ENCODE results near the gene EOLA2. TPM values are rescaled to one million over a fixed set of nuclear protein-coding genes. Genes with fewer than 3 reads are reported as not detected.
A peak's percentile ranks its signal among the peaks of the same experiment; 100 is the strongest.

Gene EOLA2
- polyA plus RNA-seq, result 10 to 100 TPM; 13.9 to 23.1 TPM

- no peaks in the 10 kb centered on the region for H3K36me3 ChIP-seq (ENCODE audit: control insufficient read depth in 2 of 2, insufficient read depth in 2 of 2, low read length in 1 of 2)
- WGBS, 2 donors, result 2 to 44% methylated on average over 39 of the region's 39 CpGs
- no peaks in the 10 kb centered on the region for H3K27me3 ChIP-seq (ENCODE audit: control insufficient read depth in 1 of 2, insufficient read depth in 2 of 2, low read length in 2 of 2)
- H3K4me1 ChIP-seq (ENCODE audit: control insufficient read depth in 2 of 2, insufficient read depth in 2 of 2, low read length in 1 of 2), result peaks cover 0 to 3% of the 10 kb centered on the region in 2 donors
- H3K9me3 ChIP-seq (ENCODE audit: control insufficient read depth in 2 of 2, insufficient read depth in 1 of 2, low read depth in 1 of 2, low read length in 1 of 2), result peaks cover 0 to 4% of the 10 kb centered on the region in 2 donors
- H3K4me3 ChIP-seq (ENCODE audit: low read depth in 1 of 2, low read length in 2 of 2), result peak within 1 kb of the TSS; percentile 55 to 77
- peak within 1 kb of the TSS; percentile 98 to 99 for H3K27ac ChIP-seq (ENCODE audit: low read depth in 2 of 2, low read length in 1 of 2)
These were observed at the start of gene EOLA2 for GRCh38 chrX:149938427-149938880. Gene EOLA2, minus strand, starts transcription at chrX:149938491. Its CDS starts 4,617 bp downstream, at chrX:149933874.

DNA sequence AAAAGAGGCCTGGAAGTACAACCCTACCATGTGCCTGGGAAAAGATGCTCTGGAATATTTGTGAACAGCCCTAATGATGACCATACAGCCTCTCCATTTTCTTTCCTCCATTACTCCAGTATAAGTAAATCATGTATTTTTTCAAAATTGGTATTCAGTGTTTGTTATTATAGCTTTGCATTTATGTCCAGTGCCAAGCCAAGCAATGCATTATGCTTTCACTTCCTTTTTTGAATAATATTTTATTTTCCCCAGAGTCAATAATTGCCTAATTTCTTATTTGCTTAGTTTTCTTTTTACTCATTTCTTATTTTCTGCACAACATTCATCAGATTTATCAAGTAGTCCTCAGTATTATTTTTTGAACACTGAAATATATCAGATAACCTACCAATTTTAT is 49.3 kb upstream of the EOLA2 start:
- Histone ChIP-seq H3K27me3 (ENCODE audit: control insufficient read depth in 1 of 2, insufficient read depth in 2 of 2, low read length in 2 of 2) (no peaks in the 10 kb centered on the region), H3K27ac (ENCODE audit: low read depth in 2 of 2, low read length in 1 of 2) (no peak overlapping the region), H3K36me3 (ENCODE audit: control insufficient read depth in 2 of 2, insufficient read depth in 2 of 2, low read length in 1 of 2) (no peaks in the 10 kb centered on the region), H3K4me1 (ENCODE audit: control insufficient read depth in 2 of 2, insufficient read depth in 2 of 2, low read length in 1 of 2) (no peaks in the 10 kb centered on the region), H3K9me3 (ENCODE audit: control insufficient read depth in 2 of 2, insufficient read depth in 1 of 2, low read depth in 1 of 2, low read length in 1 of 2) (no peaks in the 10 kb centered on the region), H3K4me3 (ENCODE audit: low read depth in 1 of 2, low read length in 2 of 2) (no peak overlapping the region)

- Histone ChIP-seq H3K27me3 (ENCODE audit: control insufficient read depth in 1 of 2, insufficient read depth in 2 of 2, low read length in 2 of 2) (no peaks in the 10 kb centered on the region), H3K36me3 (ENCODE audit: control insufficient read depth in 2 of 2, insufficient read depth in 2 of 2, low read length in 1 of 2) (no peaks in the 10 kb centered on the region), H3K9me3 (ENCODE audit: control insufficient read depth in 2 of 2, insufficient read depth in 1 of 2, low read depth in 1 of 2, low read length in 1 of 2) (no peaks in the 10 kb centered on the region), H3K4me1 (ENCODE audit: control insufficient read depth in 2 of 2, insufficient read depth in 2 of 2, low read length in 1 of 2) (no peaks in the 10 kb centered on the region), H3K27ac (ENCODE audit: low read depth in 2 of 2, low read length in 1 of 2) (no peak overlapping the region), H3K4me3 (ENCODE audit: low read depth in 1 of 2, low read length in 2 of 2) (no peak overlapping the region)
- WGBS, 2 donors, result 79 to 98% methylated on average over 1 of the region's 1 CpG
These were observed 46.1 kb upstream of the EOLA2 start for GRCh38 chrX:149984411-149984810.

GRCh38 chrX:149982310-149982709 is 44.0 kb upstream of the EOLA2 start:
- no peaks in the 10 kb centered on the region for H3K36me3 ChIP-seq (ENCODE audit: control insufficient read depth in 2 of 2, insufficient read depth in 2 of 2, low read length in 1 of 2)
- H3K4me3 ChIP-seq (ENCODE audit: low read depth in 1 of 2, low read length in 2 of 2), result no peak overlapping the region
- 60 to 68% methylated on average over 3 of the region's 3 CpGs for WGBS, 2 donors
- H3K9me3 ChIP-seq (ENCODE audit: control insufficient read depth in 2 of 2, insufficient read depth in 1 of 2, low read depth in 1 of 2, low read length in 1 of 2), result no peaks in the 10 kb centered on the region
- no peak overlapping the region for H3K27ac ChIP-seq (ENCODE audit: low read depth in 2 of 2, low read length in 1 of 2)
- no peaks in the 10 kb centered on the region for H3K27me3 ChIP-seq (ENCODE audit: control insufficient read depth in 1 of 2, insufficient read depth in 2 of 2, low read length in 2 of 2)
- no peaks in the 10 kb centered on the region for H3K4me1 ChIP-seq (ENCODE audit: control insufficient read depth in 2 of 2, insufficient read depth in 2 of 2, low read length in 1 of 2)

DNA sequence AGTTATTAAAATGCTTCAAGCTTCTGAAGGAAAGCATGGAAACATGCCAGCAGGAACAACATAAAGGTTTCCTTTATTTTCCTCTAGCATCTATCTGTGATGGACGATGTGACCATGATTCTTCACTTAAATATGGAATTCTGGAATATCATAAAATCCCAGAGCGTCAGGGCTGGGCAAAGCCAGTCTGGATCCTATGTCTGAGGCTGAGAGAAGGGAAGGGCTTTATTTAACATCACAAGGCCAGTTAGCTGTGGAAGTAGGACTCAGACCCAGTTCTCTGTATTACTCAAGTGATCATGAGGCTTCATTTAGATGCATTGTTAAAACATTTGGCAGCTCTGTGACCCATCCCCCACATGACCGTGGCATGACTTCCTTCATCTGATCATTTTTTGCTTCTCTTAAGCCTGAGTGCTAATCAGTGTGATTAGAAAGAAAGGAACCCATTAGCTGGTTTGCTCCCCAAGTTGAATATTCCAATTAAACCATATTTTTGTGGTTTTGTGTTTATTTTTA is 40.9 kb upstream of the EOLA2 start:
- Histone ChIP-seq H3K9me3 (ENCODE audit: control insufficient read depth in 2 of 2, insufficient read depth in 1 of 2, low read depth in 1 of 2, low read length in 1 of 2) (no peaks in the 10 kb centered on the region), H3K27me3 (ENCODE audit: control insufficient read depth in 1 of 2, insufficient read depth in 2 of 2, low read length in 2 of 2) (no peaks in the 10 kb centered on the region), H3K4me3 (ENCODE audit: low read depth in 1 of 2, low read length in 2 of 2) (no peak overlapping the region), H3K27ac (ENCODE audit: low read depth in 2 of 2, low read length in 1 of 2) (no peak overlapping the region), H3K36me3 (ENCODE audit: control insufficient read depth in 2 of 2, insufficient read depth in 2 of 2, low read length in 1 of 2) (no peaks in the 10 kb centered on the region), H3K4me1 (ENCODE audit: control insufficient read depth in 2 of 2, insufficient read depth in 2 of 2, low read length in 1 of 2) (no peaks in the 10 kb centered on the region)
- 73 to 85% methylated on average over 3 of the region's 3 CpGs for WGBS, 2 donors

DNA sequence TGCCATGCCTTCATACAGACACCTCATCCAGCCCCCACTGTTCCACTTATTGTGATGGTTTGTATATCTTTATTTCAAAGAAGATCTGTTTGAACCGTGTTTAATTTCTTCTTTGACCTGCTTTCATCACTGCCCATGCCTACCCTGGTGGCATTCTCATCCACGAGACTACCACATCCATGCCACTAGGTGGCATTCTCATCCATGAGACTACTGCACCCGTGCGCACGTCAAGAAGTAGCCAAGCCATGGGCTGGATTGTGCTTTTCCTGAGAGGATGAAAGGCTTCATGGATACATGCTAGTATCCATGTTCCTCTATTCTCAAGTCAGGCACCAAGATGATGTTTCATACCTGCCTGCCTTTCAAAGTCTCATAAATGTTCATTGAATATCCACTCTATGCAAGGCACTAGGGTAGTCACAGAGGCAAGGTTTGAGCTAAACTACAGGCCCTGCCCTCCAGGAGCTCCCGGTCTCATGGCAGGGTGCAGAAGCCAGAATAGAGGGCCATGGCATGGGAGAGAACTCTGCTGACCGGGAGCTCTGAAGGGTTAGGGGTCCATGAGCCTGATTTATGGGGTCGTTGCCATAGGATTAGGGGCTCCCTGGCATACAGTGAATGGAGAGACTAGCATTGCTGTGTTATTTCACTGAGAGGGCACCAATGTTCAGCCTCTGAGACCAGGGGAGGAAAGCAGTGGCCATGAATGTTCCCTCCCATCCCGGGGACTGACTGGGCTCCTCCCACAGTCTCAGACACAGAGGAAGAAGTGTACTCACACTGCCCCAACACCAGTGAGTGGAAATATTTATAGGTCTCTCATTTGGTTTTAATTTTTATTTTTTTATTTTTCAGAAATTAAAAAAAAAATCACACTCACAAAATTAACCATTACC is 24.8 kb upstream of the EOLA2 start:
- no peaks in the 10 kb centered on the region for H3K27me3 ChIP-seq (ENCODE audit: control insufficient read depth in 1 of 2, insufficient read depth in 2 of 2, low read length in 2 of 2)
- H3K4me3 ChIP-seq (ENCODE audit: low read depth in 1 of 2, low read length in 2 of 2), result no peak overlapping the region
- H3K27ac ChIP-seq (ENCODE audit: low read depth in 2 of 2, low read length in 1 of 2), result no peak overlapping the region
- no peaks in the 10 kb centered on the region for H3K9me3 ChIP-seq (ENCODE audit: control insufficient read depth in 2 of 2, insufficient read depth in 1 of 2, low read depth in 1 of 2, low read length in 1 of 2)
- no peaks in the 10 kb centered on the region for H3K4me1 ChIP-seq (ENCODE audit: control insufficient read depth in 2 of 2, insufficient read depth in 2 of 2, low read length in 1 of 2)
- no peaks in the 10 kb centered on the region for H3K36me3 ChIP-seq (ENCODE audit: control insufficient read depth in 2 of 2, insufficient read depth in 2 of 2, low read length in 1 of 2)
- 36 to 41% methylated on average over 9 of the region's 9 CpGs for WGBS, 2 donors

DNA sequence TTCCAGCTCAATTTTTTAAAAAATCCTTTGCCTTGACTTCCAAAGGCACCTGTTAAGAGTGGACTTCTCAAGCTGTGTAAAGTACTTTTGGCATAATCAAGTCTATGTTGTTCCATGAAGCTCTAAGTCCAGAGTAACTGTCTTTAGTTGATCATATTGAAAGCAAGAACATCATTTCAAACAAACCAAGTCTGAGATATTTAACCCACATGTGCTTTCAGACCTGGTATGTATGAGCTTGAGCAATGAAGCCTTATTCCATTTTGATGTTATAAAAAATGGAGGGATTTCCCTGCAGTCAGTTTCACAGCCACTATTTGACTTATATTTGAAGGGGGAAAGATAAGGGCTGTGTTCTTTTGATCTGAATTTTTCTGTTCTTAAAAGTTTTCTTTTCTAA is 23.7 kb upstream of the EOLA2 start:
- no peaks in the 10 kb centered on the region for H3K9me3 ChIP-seq (ENCODE audit: control insufficient read depth in 2 of 2, insufficient read depth in 1 of 2, low read depth in 1 of 2, low read length in 1 of 2)
- no peaks in the 10 kb centered on the region for H3K36me3 ChIP-seq (ENCODE audit: control insufficient read depth in 2 of 2, insufficient read depth in 2 of 2, low read length in 1 of 2)
- H3K4me3 ChIP-seq (ENCODE audit: low read depth in 1 of 2, low read length in 2 of 2), result no peak overlapping the region
- no peaks in the 10 kb centered on the region for H3K27me3 ChIP-seq (ENCODE audit: control insufficient read depth in 1 of 2, insufficient read depth in 2 of 2, low read length in 2 of 2)
- no peaks in the 10 kb centered on the region for H3K4me1 ChIP-seq (ENCODE audit: control insufficient read depth in 2 of 2, insufficient read depth in 2 of 2, low read length in 1 of 2)
- H3K27ac ChIP-seq (ENCODE audit: low read depth in 2 of 2, low read length in 1 of 2), result no peak overlapping the region

- Histone ChIP-seq H3K9me3 (ENCODE audit: control insufficient read depth in 2 of 2, insufficient read depth in 1 of 2, low read depth in 1 of 2, low read length in 1 of 2) (no peaks in the 10 kb centered on the region), H3K27ac (ENCODE audit: low read depth in 2 of 2, low read length in 1 of 2) (no peak overlapping the region), H3K4me1 (ENCODE audit: control insufficient read depth in 2 of 2, insufficient read depth in 2 of 2, low read length in 1 of 2) (no peaks in the 10 kb centered on the region), H3K27me3 (ENCODE audit: control insufficient read depth in 1 of 2, insufficient read depth in 2 of 2, low read length in 2 of 2) (no peaks in the 10 kb centered on the region), H3K36me3 (ENCODE audit: control insufficient read depth in 2 of 2, insufficient read depth in 2 of 2, low read length in 1 of 2) (no peaks in the 10 kb centered on the region), H3K4me3 (ENCODE audit: low read depth in 1 of 2, low read length in 2 of 2) (no peak overlapping the region)
- 71 to 78% methylated on average over 2 of the region's 2 CpGs for WGBS, 2 donors
These were observed 23.3 kb upstream of the EOLA2 start for GRCh38 chrX:149961572-149961971.

- Histone ChIP-seq H3K27me3 (ENCODE audit: control insufficient read depth in 1 of 2, insufficient read depth in 2 of 2, low read length in 2 of 2) (no peaks in the 10 kb centered on the region), H3K4me1 (ENCODE audit: control insufficient read depth in 2 of 2, insufficient read depth in 2 of 2, low read length in 1 of 2) (no peaks in the 10 kb centered on the region), H3K9me3 (ENCODE audit: control insufficient read depth in 2 of 2, insufficient read depth in 1 of 2, low read depth in 1 of 2, low read length in 1 of 2) (no peaks in the 10 kb centered on the region), H3K4me3 (ENCODE audit: low read depth in 1 of 2, low read length in 2 of 2) (no peak overlapping the region), H3K27ac (ENCODE audit: low read depth in 2 of 2, low read length in 1 of 2) (no peak overlapping the region), H3K36me3 (ENCODE audit: control insufficient read depth in 2 of 2, insufficient read depth in 2 of 2, low read length in 1 of 2) (peaks cover 0 to 2% of the 10 kb centered on the region in 2 donors)
- 9 to 16% methylated on average over 1 of the region's 1 CpG for WGBS, 2 donors
These were observed 12.4 kb upstream of the EOLA2 start for GRCh38 chrX:149950681-149951080.

All from esophagus (tissue), 2 donors.